GM21526 (cell line): Measurements from ENCODE around the gene SUSD4.

ENCODE experiments used
- ATAC-seq: cut with Tn5 transposase; IDR thresholded peaks from one replicate; pipeline ENCODE4 v1.9.1; 2021; ENCODE audit warnings: moderate library complexity; ENCODE audit not compliant: unreplicated experiment, low FRiP score

Gene SUSD4

DNA sequence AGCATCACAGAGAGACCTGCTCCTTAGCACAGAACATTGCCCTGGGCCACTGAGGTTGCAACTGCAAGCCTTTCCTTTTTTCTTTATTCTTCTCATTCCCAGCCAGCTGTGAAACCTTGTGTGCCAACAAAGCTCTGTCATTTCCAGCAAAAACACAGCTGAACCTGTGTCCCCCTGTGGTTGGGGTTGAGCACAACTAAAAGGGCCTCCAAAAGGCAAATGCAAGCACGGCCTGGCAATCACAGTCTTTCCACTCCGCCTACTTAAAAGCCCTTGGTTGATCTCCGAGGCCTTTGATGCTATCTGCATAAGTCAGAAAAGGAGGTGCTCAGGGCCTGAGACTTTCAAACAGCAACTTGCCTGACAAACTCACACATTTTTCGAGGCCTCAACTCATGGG is 32.7 kb downstream of the SUSD4 start:
- ATAC-seq, result no peak

DNA sequence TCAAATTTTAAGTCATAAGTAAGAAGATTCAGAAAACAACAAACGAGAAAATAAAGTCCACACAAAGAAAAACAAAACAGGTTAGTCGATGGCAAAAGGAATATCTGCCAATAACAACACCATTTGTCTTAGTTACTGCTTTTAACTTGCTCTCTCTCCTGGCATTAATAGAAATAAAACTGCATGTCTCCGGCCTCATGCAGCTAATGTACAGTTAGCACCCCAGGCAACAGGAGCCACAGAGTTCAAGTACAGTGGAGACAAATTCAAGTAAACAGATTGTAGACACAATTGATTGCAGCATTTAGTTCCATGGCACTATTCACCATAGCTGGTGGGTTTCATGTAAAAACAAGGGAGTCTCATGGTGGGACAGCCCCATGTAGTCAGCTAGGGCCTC is 33.5 kb downstream of the SUSD4 start:
- no peak for ATAC-seq

DNA sequence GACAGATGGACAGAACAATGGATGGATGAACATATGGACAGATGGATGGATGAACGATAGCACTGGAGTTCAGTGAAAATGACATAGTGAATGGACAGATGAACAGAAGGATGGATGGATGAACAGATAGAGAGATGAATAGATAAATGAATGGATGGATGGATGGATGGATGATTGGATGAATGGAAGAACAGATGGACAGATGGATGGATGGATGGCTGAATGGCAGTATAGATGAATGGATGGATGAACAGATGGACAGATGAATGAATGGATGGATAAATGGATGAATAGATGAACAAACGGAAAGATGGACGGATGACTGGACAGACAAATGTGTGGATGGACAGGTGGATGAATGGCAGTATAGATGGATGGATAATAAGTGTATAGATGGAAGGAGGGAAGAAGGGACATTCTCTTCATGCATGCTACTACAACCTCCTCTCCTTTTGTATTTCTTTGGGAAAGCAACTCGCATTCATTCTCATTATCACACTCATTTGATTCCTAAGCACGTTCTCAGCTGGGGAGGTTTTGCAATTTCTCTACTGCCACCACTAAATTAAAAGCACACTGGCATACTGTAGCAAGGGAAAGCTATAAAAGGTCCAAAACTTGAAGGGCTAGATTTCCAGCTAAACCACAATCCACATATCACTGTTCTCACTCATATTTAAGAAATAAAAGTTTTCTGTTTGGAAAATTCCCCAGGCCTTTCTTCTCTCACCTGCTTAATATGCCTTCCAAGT is 34.1 kb downstream of the SUSD4 start:
- no peak for ATAC-seq

DNA sequence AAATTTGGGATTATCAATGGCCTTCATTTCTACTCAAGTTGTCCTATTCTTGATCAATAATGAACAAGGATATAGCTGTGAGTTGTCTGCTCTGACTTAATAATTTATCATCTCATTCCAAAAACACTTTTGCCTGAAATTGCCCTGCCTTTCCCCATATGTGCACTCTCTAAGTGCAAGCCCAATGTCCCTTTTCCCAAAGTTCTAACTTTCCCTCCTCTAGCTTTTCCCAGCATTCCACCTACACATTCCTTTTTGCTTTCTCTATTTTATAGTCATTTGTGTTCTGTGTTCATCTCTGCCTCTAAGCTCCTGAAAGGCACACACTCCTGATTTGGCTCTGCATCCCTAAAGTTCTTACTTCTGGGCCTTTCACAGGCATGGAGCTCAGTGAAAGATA is 34.7 kb downstream of the SUSD4 start:
- ATAC-seq, result no peak

DNA sequence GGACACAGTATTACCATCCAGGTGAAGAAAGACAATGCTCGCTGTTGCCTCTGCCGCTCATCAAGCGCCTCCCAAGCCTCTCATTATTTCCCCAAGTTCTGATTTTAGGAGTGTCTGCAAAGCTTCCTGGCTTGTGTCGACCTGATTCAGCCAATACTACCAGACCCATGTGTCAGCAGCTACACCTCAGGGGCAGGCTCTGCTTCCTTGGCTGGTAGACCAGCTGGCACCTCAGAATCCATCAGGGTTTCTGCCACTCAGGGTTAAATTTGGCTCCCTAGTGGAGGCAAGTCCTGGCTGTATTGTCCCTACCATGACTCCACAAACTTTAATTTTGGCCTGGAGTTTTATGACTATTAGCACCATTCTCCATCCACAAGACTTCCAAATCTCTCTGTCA is 35.4 kb downstream of the SUSD4 start:
- ATAC-seq, result no peak

DNA sequence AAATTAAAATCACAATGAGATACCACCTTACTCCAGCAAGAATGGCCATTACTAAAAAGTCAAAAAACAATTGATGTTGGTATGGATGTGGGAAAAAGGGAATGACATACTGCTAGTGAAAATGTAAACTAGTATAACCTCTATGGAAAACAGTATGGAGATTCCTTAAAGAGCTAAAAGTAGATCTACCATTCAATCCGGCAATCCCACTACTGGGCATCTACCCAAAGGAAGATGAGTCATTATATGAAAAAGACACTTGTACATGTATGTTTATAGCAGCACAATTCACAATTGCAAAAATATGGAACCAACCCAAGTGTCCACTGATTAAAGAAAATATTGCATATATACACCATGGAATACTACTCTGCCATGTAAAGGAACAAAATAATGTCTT is 37.2 kb downstream of the SUSD4 start:
- no peak for ATAC-seq

DNA sequence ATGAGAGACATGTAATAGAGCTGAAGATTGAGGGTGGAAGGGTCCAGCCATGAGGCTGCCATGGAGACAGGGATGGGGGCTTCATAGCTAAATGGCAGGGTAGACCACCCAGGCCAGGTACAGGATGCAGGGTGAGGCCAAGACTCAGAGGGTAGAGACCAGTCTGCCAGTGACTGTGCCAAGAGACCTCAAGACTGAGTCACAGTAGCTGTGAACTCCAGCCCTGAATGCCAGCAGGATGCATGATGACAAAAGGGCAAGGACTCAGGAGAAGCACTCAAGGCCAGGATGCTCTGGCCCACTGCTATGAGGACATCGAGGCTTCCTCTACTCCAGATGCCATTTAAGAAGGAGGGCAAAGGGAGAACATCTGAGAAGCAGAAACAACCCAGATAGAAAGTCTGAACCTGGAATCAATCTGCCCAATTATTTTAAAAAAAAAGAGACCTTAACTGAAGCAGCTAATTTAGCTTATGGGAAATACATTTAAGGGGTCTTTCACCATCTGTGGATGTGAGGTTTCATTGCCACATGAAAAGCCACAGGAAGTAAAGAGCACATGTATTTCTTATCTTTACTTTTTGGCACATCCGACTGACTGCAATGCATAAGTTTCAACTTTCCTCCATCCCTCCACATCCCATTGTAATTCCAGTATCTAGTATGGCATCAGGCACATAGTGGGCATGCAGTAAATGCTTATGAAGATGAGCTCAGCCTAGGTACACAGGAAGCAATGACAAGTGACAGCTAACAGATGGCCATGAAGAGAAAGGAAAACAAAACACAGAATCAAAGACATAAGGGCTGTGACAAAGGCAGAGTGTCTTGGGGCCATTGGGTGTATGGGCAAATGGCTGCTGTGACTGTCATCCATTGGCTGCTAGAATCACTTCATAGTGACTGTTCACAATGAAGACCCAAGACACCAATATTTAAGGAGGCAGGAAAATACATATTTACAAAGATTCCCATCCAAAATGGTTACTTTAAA is 40.2 kb downstream of the SUSD4 start:
- no peak for ATAC-seq

DNA sequence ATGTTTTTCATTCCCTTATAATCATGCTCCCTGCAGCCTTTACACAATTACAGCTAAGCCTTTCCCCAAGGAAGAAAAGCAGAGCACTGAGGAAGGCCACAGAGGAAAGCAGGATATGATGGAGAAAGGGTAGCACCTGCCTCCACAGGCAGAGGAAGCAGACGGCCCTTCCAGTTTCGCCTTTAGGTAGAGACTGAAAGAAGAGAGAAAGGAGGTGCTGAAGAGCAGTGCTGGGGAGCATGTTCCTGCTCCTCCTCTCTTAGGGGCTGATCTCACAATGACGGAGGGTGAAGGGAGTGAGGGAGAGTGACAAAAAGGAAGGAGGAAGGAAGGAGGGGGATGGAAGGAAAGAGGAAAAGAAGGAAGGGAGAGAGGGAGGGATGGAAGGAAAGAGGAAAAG is 41.1 kb downstream of the SUSD4 start:
- no peak for ATAC-seq

DNA sequence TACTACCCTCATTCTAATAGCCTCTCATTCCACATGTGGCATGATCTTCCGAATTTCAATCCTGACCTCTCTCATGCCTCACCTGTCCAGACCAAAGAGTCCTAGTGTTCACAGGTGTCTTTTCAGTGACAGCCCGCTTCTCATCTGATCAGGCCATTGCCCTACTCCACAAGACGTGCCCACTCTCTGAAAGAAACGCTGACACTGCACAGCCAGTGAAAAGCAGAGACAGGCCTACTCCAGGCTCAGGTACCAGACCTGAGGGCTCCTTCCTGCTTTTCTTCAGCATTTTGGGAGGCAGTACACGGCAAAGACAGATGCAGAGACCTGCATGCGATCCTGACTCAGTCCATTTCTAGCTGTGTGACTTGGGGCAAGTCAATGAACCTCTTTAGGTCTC is 43.0 kb downstream of the SUSD4 start:
- no peak for ATAC-seq

DNA sequence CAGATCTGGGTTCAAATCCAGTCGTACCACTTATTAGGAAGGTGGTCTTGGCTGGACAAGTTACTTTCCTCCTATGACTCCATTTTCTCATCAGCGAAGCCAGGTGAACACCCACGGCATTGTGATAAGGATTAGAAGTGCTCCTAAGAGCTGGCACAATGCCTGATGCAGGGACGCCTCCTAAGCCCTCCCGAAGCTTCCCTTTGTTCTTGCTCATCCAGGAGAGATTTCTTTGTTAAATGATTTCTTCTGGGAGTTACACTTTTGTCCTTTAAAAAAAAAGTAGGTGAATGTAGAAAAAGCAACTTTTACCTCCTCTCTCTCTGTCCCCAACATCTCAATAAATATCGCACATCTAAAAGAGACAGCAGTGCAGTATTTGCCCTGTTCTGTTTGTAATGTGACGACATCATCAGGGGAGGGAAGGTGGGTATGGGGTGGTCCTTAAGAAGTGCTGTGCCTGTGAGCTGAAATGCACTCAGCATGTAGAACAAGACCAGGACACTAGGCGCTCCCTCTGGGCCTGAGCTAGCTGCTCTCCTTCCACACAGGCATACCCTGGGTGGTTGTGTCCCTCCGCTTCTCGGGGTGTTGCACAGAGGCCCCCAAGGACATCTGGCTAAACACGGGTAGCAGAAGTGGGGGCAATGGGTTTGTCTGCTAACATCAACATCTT is 43.9 kb downstream of the SUSD4 start:
- no peak for ATAC-seq

DNA sequence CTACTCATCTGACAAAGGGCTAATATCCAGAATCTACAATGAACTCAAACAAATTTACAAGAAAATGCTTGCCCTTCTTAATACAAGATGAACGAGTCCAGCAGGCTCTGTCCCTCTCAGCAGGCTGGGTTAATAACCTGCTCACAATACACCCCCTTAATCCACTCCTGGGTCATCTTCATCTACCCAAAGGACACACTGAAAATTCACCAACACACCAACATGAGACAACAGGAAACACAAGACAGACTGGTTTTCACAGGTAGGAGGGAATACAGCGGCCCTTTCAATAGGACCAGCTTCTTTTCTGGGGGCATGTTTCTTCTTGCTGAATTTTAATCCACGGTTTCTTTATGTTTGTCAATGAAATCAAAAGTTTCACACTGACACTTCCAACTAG is 44.6 kb downstream of the SUSD4 start:
- no peak for ATAC-seq

DNA sequence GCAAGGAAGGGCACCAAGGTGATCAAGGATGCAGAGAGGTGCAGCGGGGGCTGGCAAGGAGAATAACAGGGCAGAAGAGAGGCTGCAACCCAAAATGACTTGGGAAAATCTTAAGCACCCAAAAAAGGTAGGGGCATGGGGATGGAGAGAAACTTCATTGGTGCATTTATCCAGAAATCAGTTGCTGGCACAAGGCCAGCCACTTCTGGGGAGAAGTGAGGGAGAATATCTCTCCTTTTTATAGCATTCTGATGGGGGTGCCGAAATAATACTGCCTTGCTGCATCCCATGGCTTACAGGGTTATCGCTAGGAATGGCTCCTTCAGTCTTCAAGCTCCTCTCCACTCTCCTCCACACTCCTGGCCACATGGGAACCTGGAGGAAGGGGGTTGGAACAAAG is 47.9 kb downstream of the SUSD4 start:
- no peak for ATAC-seq

DNA sequence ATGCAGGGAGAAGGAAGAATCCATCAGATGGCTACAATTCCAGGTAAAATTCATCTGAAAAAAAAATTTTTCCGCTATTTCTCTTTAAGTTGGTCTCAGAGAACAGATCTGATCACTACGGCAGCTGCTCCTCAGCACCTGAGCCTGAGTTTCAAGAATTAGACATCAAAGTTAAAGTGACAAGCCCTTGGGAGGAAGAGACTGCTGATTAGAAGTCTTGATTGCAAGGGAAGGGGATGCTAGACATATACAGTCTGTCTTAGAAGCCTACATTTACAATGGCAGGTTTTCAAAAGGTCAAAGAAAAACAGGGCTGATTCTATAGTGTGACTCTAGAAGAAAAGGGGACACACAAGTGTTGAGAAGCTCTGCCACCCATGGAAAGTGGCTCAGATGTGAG is 48.3 kb downstream of the SUSD4 start:
- ATAC-seq, result no peak

DNA sequence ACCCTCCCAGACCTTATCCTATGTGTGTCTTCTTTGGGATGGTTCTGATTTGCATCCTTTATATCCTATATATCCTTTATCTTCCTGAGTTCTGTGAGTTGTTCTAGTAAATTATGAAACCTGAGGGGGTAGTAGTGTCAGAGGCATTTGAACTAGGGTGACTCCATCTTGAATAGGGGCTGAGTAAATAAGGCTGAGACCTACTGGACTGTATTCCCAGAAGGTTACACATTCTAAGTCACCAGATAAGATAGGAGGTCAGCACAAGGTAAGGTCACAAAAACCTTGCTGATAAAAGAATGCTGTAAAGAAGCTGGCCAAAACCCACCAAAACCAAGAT is 50.6 kb downstream of the SUSD4 start:
- no peak for ATAC-seq

DNA sequence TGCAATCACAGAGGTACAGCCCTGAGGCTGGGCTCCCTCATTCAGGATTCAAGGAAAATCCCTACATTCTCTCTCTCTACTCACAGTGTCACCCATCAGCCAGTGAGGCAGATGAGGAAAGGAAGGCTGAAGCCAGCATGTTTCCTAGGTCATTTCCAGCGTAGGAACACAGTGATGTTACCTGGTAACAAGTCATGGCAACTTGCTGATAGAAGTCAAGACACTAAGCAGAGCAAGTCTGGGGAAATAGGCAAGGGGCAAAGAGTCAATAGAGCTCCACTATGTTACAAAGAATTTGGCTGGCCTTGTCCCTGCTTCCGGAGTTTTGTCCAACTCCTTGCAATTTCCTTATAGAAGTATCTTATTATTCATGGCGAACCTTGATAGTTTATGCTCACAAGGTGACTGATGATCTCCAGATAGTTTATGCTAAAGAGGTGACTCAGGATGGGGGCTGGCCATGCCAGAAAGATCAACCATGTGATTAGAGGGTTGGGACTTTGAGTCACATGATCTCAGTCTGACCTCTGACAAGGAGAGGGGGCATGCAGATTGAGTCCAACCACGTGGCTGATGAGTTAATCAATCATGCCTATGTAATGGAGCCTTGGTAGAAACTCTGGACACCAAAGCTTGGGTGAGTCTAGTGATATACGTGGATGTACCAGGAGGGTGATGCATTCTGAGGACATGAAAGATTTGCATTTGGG is 51.1 kb downstream of the SUSD4 start:
- ATAC-seq, result no peak

DNA sequence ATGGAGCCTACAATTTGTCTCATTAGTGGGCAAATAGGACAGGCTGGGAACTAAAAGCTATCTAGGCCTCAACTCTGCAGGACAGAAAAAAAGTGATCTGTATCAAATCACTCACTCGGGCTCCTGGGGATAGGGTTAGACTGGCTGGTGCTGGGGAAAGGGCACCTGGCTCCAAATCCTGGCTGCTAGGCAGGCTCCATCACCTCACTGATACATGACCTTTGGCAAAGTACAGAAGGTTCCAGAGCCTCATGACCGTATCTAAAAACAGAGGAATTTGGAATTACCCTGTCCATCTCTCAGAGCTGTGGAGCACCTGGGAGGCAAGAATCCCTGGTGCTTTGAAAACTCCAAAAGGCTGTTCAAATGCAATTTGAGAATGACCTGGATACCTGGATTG is 51.7 kb downstream of the SUSD4 start:
- no peak for ATAC-seq

DNA sequence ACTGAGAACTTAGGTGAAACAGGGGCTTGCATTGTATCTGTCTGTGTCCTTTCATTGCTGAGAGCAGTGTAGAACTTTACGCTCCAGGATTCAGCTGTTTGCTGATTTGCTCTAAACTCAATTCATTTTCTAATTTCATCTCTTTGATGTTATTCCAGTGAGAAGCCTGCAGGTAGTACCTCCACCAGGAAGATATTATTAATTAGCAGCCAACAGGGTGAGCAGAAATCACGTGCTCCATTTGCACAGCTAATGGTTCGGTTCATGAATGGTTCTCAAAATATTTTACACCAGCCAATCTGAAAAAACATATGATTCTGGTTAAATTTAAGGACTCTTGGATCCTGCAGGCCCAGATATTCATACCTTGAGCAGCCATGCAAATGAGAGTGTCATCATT is 52.1 kb downstream of the SUSD4 start:
- no peak for ATAC-seq

DNA sequence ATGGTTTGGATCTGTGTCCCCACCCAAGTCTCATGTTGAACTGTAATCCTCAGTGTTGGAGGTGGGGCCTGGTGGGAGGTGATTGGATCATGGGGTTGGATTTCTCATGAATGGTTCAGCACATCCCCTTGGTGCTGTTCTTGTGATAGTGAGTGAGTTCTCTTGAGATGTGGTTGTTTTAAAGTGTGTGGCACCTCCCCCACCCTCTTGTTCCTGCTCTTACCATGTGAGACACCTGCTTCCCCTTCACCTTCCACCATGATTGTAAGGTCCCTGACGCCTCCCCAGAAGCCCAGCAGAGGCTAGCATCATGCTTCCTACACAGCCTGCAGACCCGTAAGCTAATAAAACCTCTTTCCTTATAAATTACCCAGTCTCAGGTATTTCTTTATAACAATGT is 55.8 kb downstream of the SUSD4 start:
- ATAC-seq, result no peak

DNA sequence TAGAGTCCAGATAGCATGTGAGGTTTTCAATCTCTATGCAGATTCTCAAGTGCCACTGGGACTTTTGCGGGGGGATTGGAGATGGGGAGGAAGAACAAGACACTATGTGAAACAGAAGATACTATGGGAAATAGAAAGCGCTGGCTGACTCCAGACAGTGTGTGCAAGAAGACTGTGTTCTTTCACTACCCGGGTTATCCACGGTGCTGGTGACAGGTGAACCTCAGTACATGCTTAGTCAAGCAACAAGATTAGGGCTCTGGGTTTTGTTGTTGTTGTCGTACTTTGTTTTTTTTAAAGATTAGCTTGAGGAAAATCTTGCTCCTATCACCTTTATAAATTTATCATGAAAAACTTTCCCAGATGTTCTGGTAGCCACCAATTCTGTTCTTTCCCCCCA is 56.4 kb downstream of the SUSD4 start:
- no peak for ATAC-seq

DNA sequence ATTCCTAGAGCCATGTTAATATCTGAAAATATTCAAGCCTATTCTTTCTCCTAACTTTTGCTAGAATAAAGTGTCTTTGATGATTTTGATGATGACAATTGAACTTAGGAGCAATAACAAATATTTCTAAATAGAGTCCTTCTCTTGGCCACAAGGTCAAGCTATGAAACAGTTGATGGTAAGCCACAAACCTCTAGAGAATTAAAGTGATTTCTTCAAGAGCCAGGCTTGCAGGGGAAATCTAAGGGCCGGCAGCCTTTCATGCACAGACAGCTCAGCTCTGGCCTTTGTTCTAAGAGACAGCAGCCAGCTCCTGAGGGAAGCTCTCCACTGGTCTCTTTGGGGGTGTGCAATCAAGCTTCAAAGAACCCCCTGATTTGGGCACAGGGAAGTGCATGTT is 59.0 kb downstream of the SUSD4 start:
- no peak for ATAC-seq

DNA sequence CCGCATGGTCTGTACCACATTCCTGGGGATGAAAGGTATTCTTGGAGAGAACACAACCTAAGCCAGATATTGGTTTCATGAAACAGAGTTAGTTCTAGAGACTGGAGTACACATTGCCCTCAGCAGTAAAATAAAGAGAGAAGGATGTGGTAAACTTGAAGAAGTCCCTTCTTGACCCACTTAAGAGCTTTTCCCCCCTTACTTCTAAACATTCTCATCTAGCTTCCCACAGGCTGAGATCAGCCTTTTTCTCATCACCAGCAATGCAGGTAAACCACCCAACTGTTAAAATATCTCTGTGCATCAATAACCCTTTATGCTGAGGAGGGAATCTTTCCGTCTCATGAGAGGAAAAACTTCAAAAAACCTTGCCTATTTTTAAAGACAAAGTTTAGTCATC is 62.6 kb downstream of the SUSD4 start:
- ATAC-seq, result no peak
